Measurements from ENCODE around the gene CLIC4.
A peak's percentile ranks its signal among the peaks of the same experiment; 100 is the strongest.
"Not testable (repeated sequence)": the region's sequence is repeated elsewhere in the genome, so short reads cannot be mapped to it uniquely, and the experiment has no call there.

The CLIC4 gene

DNA sequence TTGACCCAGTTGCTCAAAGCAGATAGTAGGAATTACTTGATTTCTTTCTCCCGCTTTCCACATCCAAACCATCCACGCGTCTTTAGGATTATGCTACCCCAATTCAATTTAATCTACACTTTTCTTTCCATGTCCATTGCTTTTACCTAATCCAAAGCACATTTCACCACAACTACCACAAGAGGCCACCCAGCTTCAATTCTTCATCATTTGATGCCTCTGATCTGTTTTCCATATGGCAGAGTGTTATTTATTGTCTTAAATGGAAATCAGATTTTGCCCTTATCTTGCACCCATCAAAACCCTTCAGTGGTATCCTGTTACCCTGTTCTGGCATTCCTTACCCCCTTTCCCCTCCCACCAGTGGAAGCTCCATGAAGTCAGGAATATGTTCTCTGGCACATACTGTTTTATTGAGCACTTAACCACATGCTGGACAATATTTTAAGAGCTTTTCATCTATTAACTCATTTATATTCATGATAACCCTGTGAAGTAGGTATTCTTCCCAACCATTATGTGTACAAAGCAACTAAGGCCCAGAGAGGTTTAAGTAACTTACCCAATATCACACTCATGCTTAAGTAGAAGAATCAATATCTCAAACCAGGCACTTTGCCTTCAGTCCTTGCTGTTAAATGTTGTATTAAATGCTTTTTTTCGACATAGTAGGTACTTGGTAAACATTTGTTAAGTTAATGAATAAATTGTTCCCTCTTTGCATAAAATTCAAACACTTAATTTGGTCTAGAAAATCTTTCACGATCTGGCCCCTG lies 34.6 kb downstream of the CLIC4 start:
- Mint-ChIP-seq H3K27me3 (ENCODE audit: low read depth, poor library complexity) (peaks cover 3% of the 10 kb centered on the region), H3K27ac (peak overlapping the region; percentile 16), H3K4me1 (peaks cover 31% of the 10 kb centered on the region), H3K9me3 (no peaks in the 10 kb centered on the region), H3K4me3 (no peak overlapping the region), H3K36me3 (ENCODE audit: low read depth) (peaks cover 53% of the 10 kb centered on the region)
- TF ChIP-seq, protein P1, sequence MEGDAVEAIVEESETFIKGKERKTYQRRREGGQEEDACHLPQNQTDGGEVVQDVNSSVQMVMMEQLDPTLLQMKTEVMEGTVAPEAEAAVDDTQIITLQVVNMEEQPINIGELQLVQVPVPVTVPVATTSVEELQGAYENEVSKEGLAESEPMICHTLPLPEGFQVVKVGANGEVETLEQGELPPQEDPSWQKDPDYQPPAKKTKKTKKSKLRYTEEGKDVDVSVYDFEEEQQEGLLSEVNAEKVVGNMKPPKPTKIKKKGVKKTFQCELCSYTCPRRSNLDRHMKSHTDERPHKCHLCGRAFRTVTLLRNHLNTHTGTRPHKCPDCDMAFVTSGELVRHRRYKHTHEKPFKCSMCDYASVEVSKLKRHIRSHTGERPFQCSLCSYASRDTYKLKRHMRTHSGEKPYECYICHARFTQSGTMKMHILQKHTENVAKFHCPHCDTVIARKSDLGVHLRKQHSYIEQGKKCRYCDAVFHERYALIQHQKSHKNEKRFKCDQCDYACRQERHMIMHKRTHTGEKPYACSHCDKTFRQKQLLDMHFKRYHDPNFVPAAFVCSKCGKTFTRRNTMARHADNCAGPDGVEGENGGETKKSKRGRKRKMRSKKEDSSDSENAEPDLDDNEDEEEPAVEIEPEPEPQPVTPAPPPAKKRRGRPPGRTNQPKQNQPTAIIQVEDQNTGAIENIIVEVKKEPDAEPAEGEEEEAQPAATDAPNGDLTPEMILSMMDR (IDR thresholded peaks at IDR 0.05) = no peak
- DNase-seq = no peak

GRCh38 chr1:24780626-24781025 lies 35.4 kb downstream of the CLIC4 start:
- Mint-ChIP-seq H3K36me3 (ENCODE audit: low read depth) (peaks cover 49% of the 10 kb centered on the region), H3K4me1 (peaks cover 24% of the 10 kb centered on the region)
- H3K27me3 Mint-ChIP-seq (ENCODE audit: low read depth, poor library complexity); H3K4me3 Mint-ChIP-seq; DNase-seq; H3K9me3 Mint-ChIP-seq; H3K27ac Mint-ChIP-seq: not testable (repeated sequence)

DNA sequence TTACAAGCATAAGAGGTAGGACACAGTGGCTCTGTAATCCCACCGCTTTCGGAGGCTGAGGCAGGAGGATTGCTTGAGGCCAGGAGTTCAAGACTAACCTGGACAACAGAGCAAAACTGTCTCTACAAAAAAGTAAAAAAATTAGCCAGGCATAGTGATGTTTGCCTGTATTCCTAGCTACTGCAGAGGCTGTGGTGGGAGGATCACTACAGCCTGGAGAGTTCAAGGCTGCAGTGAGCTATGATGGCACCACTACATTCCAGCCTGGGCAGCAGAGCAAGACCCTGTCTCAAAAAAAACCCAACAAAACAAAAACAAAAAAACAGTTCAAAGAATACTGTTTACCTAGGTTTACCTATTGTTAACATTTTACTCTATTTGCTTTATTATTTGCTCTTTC lies 37.4 kb downstream of the CLIC4 start:
- H3K36me3 Mint-ChIP-seq (ENCODE audit: low read depth) = peaks cover 61% of the 10 kb centered on the region
- H3K27me3 Mint-ChIP-seq (ENCODE audit: low read depth, poor library complexity) = no peaks in the 10 kb centered on the region
- TF ChIP-seq, protein P1 (IDR thresholded peaks at IDR 0.05) = no peak
- H3K4me3 Mint-ChIP-seq = no peak overlapping the region
- no peak for DNase-seq
- H3K9me3 Mint-ChIP-seq = peaks cover 3% of the 10 kb centered on the region
- peaks cover 10% of the 10 kb centered on the region for H3K4me1 Mint-ChIP-seq
- no peak overlapping the region for H3K27ac Mint-ChIP-seq

GRCh38 chr1:24783713-24784112 lies 38.5 kb downstream of the CLIC4 start:
- no peak for DNase-seq
- H3K27me3 Mint-ChIP-seq (ENCODE audit: low read depth, poor library complexity) = no peaks in the 10 kb centered on the region
- TF ChIP-seq, protein P1 (IDR thresholded peaks at IDR 0.05) = no peak
- peaks cover 6% of the 10 kb centered on the region for H3K9me3 Mint-ChIP-seq
- H3K27ac Mint-ChIP-seq = no peak overlapping the region
- H3K36me3 Mint-ChIP-seq (ENCODE audit: low read depth) = peaks cover 60% of the 10 kb centered on the region
- no peak overlapping the region for H3K4me3 Mint-ChIP-seq
- peaks cover 10% of the 10 kb centered on the region for H3K4me1 Mint-ChIP-seq

DNA sequence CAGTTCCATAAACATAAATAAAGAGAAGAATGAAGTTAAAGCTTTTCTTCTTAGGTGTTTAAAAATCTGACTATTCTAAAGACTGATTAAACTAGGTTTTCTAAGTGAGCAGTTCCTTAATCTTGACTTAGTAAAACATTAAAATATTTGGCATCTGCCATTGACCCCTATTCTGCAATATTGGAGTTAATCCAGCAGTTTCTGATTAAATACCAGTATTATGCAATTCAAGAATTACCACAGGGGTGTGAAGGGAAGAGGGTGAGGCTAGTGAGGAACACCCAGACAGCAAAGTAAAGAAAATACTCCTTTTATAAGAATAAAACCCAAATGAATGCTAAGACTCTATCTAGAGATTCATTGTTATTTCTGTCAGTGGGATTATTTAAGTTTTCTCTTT lies 40.9 kb downstream of the CLIC4 start:
- Mint-ChIP-seq H3K27me3 (ENCODE audit: low read depth, poor library complexity) (no peaks in the 10 kb centered on the region), H3K27ac (no peak overlapping the region), H3K9me3 (peaks cover 6% of the 10 kb centered on the region)

DNA sequence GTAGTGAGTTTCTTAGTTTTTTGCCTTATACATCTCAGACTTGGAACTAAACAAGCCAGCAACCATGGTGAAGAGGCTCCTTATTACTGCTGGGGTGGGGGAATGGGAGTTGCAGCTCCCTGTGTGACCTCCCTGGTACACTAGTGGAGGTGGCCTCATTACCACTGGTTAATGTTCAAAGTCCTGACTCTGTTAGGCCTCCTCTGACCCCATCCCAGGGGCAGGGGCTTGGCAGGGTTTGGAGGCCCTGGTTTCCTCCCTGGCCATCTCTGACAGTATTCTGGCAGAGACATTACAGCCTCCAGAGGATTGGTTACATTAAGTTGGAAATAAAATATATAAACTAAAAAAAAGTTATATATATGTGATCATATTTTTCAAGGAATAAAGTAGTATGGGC lies 45.2 kb downstream of the CLIC4 start:
- peaks cover 9% of the 10 kb centered on the region for H3K4me1 Mint-ChIP-seq
- no peak overlapping the region for H3K27ac Mint-ChIP-seq
- no peaks in the 10 kb centered on the region for H3K27me3 Mint-ChIP-seq (ENCODE audit: low read depth, poor library complexity)
- H3K36me3 Mint-ChIP-seq (ENCODE audit: low read depth) = peaks cover 31% of the 10 kb centered on the region
- H3K4me3 Mint-ChIP-seq = no peak overlapping the region
- H3K9me3 Mint-ChIP-seq = peaks cover 6% of the 10 kb centered on the region
- TF ChIP-seq, protein P1 (IDR thresholded peaks at IDR 0.05) = no peak
- DNase-seq = no peak

More for the DNA sequence above, 40.9 kb downstream of the CLIC4 start:
- Mint-ChIP-seq H3K4me3 (no peak overlapping the region), H3K4me1 (peaks cover 4% of the 10 kb centered on the region), H3K36me3 (ENCODE audit: low read depth) (peaks cover 49% of the 10 kb centered on the region)
- no peak for DNase-seq
- TF ChIP-seq, protein P1 (IDR thresholded peaks at IDR 0.05) = no peak
